Heart right ventricle (tissue), 16 donors: Measurements from ENCODE around the gene YAE1. TPM values are rescaled to one million over a fixed set of nuclear protein-coding genes. Genes with fewer than 3 reads are reported as not detected.
A peak's percentile ranks its signal among the peaks of the same experiment; 100 is the strongest.

Experiments
- ATAC-seq, 8 donors: fragments of 200-7000 bp; cut with Tn5 transposase; one replicate each; pipeline ENCODE4 v1.9.1; 2020; ENCODE audit warnings: mild to moderate bottlenecking in 8 of 8, moderate library complexity in 8 of 8, moderate number of reproducible peaks in 1 of 8
- DNase-seq, 2 donors: peaks; one replicate each; pipeline ENCODE4 v3.0.0-alpha.2; 2020
- H3K27ac ChIP-seq, 10 donors: fragments of 200-600 bp; sonication (generic) in 2 of 10; one replicate each; pipeline versions ENCODE4 v1.5.0 to v1.8.0; 2020 to 2022; ENCODE audit warnings: mild to moderate bottlenecking in 3 of 10
- H3K27me3 ChIP-seq, 7 donors: fragments of 200-600 bp; one replicate each; pipeline ENCODE4 v1.8.0; 2021 to 2022; ENCODE audit warnings: mild to moderate bottlenecking in 2 of 7
- H3K36me3 ChIP-seq, 9 donors: fragments of 200-600 bp; sonication (generic) in 1 of 9; one replicate each; pipeline versions ENCODE4 v1.5.0 to v1.8.0; 2020 to 2022; ENCODE audit warnings: mild to moderate bottlenecking in 2 of 9
- H3K4me1 ChIP-seq, 9 donors: fragments of 200-600 bp; sonication (generic) in 1 of 9; one replicate each; pipeline versions ENCODE4 v1.5.0 to v1.8.0; 2020 to 2022; ENCODE audit warnings: mild to moderate bottlenecking in 4 of 9
- H3K4me3 ChIP-seq, 10 donors: fragments of 200-600 bp; sonication (generic) in 2 of 10; one replicate each; pipeline versions ENCODE4 v1.5.0 to v1.8.0; 2020 to 2022; ENCODE audit warnings: mild to moderate bottlenecking in 7 of 10, moderate library complexity in 2 of 10
- H3K9me3 ChIP-seq, 11 donors: fragments of 200-600 bp in 10 of 11; sonication (generic) in 2 of 11; one replicate each; pipeline versions ENCODE4 v1.5.0 to v1.8.0; 2013 to 2022; ENCODE audit warnings: mild to moderate bottlenecking in 2 of 11, control low read depth in 1 of 11, moderate library complexity in 1 of 11
- CTCF ChIP-seq, 9 donors: fragments of 200-600 bp; sonication (generic) in 2 of 9; IDR thresholded peaks; one replicate each; pipeline versions ENCODE4 v1.5.0 to v1.8.0; 2021 to 2022; ENCODE audit warnings: antibody characterized with exemption in 9 of 9, mild to moderate bottlenecking in 5 of 9, moderate library complexity in 1 of 9
- WGBS, 2 donors: extraction: QIAGEN DNeasy Blood & Tissue Kit; methylation state at CpG; one replicate each; pipeline ENCODE4 v1.1.7; 2013; ENCODE audit warnings: inconsistent platforms in 1 of 2; 5-methylcytosine and 5-hydroxymethylcytosine counted together
- intact Hi-C, 10 donors: fragments of 100-400 bp; cut with DNase I; formaldehyde crosslinking; loops; one replicate each; pipeline versions ENCODE4 v1.11.1 to v1.14.2; 2022
- polyA plus RNA-seq, 2 donors: library from polyadenylated mRNA; stranded (reverse); fragments of 200-250 nt; gene quantifications; one replicate each; pipeline ENCODE4 v1.2.3, GENCODE V29; 2013
- total RNA-seq, 10 donors: library from RNA; stranded (reverse); fragmentation: NEBNext Ultra II Directional in 3 of 10; extraction: Animal tissue kit (Norgen Biotek cat#: 25700) in 3 of 10; gene quantifications; one replicate each; pipeline versions ENCODE4 v1.2.1 to v1.2.4, GENCODE V29; 2021 to 2023
- donor health status: Arrhythmogenic right ventricular cardiomyopathy.
- donor health status: ischemic (EF 13 %, LVEDD 7.1; RV severe dilation, severe dysfunction).
- donor health status: healthy with polysubstance abuse.
- donor health status: DM: no; HTN: yes; CAD: no.
- donor health status: DM: no; HTN: no; CAD: no.
- donor health status: ischemic (EF 25% LVEDD 6.9; RV normal size, moderate dysfunction).
- donor health status: ischemic (EF 25% LVEDD 5.7; RV mildly dilated, moderate dysfunction).
- donor health status: healthy.
- donor health status: DM: yes; HTN: yes; CAD: no.
- donor health status: Ischemic cardiomyopathy.
- donor health status: ischemic (EF 35%, LVEDD 5.7; RV mildly dilated, moderate dysfunction).
- donor health status: nonischemic (EF 11% LVEDD 7.7; RV severe dilation, severe dysfunction).
- donor health status: DM: yes; HTN: yes; CAD: no.
- donor health status: PGD.
- donor health status: ischemic (EF 29% LVEDD 5.4; RV normal size, mild dysfunction).
- donor health status: nonischemic (EF 23%, LVEDD 6.1; RV moderate dilation, normal function).

YAE1 gene
- total and polyA plus RNA-seq, 12 donors = 10.8 to 34.3 (median 16.0) TPM

- DNase-seq (no peak), ATAC-seq (no peak)
These were observed 55.7 kb downstream of the YAE1 start for GRCh38 chr7:39621784-39622411.

More at GRCh38 chr7:39621784-39622411, 55.7 kb downstream of the YAE1 start:
- Histone ChIP-seq H3K4me3 (peak overlapping the region in 1 of 10 donors; percentile 73), H3K9me3 (no peaks in the 10 kb centered on the region), H3K27ac (peak overlapping the region in 2 of 10 donors; percentile 93 to 97), H3K4me1 (peaks cover 0 to 53% (median 35%) of the 10 kb centered on the region in 9 donors), H3K36me3 (no peaks in the 10 kb centered on the region), H3K27me3 (no peaks in the 10 kb centered on the region)
- 75 to 83% methylated on average over 1 of the region's 1 CpG for WGBS, 2 donors
- no peak for TF ChIP-seq CTCF (IDR thresholded peaks at IDR 0.05)
- intact Hi-C loops = loop anchor here in 5 of 10 donors (2.0 to 10.0 kb wide), 6 partner anchors 35 to 111 kb away; no protein-coding TSS in a partner anchor

Other genes starting within 250 kb of the YAE1 start
- 10 to 100 TPM; 15.2 to 32.7 (median 22.4) TPM for gene RALA, start 57.2 kb downstream of the YAE1 start, total RNA-seq
- 10 to 100 TPM; 18.8 to 21.6 TPM for gene RALA, start 57.2 kb downstream of the YAE1 start, polyA plus RNA-seq